ENCODE measurements around the gene CCDC152. TPM values are rescaled to one million over a fixed set of nuclear protein-coding genes. Genes with fewer than 3 reads are reported as not detected.

The CCDC152 gene
- total RNA-seq, 1 experiment from 2014 or later = 0.13 TPM

DNA sequence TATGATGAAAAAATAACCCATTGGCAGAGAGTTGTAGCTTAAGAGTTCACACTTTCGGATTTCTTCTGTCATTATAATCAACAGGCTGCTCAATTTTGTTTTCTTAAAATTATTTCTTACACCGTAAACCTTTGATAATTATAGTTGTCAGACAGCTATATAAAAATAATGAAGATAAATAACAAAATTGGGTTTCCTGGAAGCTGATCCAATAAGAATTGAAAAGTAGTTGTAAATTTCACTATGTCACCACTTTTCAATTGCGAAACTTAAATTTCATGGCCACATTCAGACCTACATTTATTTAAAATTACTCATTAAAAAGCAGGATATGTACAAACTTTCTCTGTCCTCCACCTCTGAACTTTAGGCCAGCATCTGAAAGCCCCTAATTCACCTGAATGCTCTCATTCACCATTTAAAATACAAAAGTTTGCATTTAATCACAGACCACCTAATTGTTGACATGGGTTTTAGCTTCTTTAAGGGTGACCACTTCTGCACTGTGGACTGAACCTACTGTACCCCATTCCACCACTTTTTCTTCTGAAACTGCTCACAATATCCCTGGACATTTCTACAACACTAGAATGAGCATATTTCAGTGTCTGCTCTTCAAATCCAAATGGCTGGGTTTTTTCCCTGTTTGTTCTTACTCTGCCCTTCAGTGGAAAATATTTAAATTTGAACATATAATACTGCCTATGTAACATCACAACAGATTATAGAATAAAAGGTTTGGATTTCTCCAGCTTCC, 54.4 kb downstream of the CCDC152 start:
- Histone ChIP-seq H2AK5ac (ENCODE audit: insufficient read length, low read length) (no peak overlapping the region), H3K9me3 (ENCODE audit: control insufficient read depth, low read depth, low read length) (no peaks in the 10 kb centered on the region), H3K23ac (ENCODE audit: insufficient read length, low read depth, low read length) (no peak overlapping the region), H3T11ph (ENCODE audit: low read length) (no peak overlapping the region), H3K4me2 (ENCODE audit: insufficient read depth, insufficient read length, low read length) (no peak overlapping the region), H2BK20ac (ENCODE audit: low read depth, low read length, poor library complexity, severe bottlenecking) (no peak overlapping the region), H3K4me1 (ENCODE audit: insufficient read depth, low read length) (no peaks in the 10 kb centered on the region), H2AFZ (ENCODE audit: low read length) (no peak overlapping the region), H2BK12ac (ENCODE audit: insufficient read length, low read depth, low read length) (no peak overlapping the region), H2BK120ac (ENCODE audit: low read depth, low read length, poor library complexity, severe bottlenecking) (no peak overlapping the region), H3K79me1 (ENCODE audit: insufficient read depth, low read depth, low read length, poor library complexity, severe bottlenecking) (no peaks in the 10 kb centered on the region), H3K18ac (ENCODE audit: insufficient read length, low read depth, low read length) (no peak overlapping the region), H4K5ac (ENCODE audit: insufficient read length, low read depth, low read length) (no peak overlapping the region), H3K4ac (ENCODE audit: low read depth, low read length) (no peak overlapping the region), H3K9ac (ENCODE audit: extremely low read depth, insufficient read length, low read length) (no peak overlapping the region), H2BK5ac (ENCODE audit: insufficient read length, low read length) (no peak overlapping the region), H4K8ac (replicated peaks; ENCODE audit: insufficient read length, low read depth, low read length) (no peak overlapping the region), H4K91ac (ENCODE audit: insufficient read length, low read depth, low read length) (no peak overlapping the region), H3K23me2 (ENCODE audit: insufficient read length, low read depth, low read length, poor library complexity, severe bottlenecking) (peaks cover 2% of the 10 kb centered on the region), H4K20me1 (ENCODE audit: control insufficient read depth, insufficient read depth, insufficient read length) (no peaks in the 10 kb centered on the region), H3K56ac (ENCODE audit: insufficient read length, low read depth, low read length) (no peak overlapping the region), H3K79me2 (ENCODE audit: insufficient read depth, low read length) (no peaks in the 10 kb centered on the region), H3K27me3 (ENCODE audit: insufficient read depth, low read length) (no peaks in the 10 kb centered on the region), H3K27ac (ENCODE audit: insufficient read length, low read depth, low read length) (no peak overlapping the region), H3K14ac (ENCODE audit: insufficient read depth, low read length) (no peak overlapping the region), H2BK15ac (ENCODE audit: low read depth, low read length) (no peak overlapping the region)
- TF ChIP-seq CTCF (conservative IDR thresholded peaks at IDR 0.05) = no peak
- DNase-seq = no peak
- peak overlapping the region; percentile 48 to 74 for H3K4me3 Mint-ChIP-seq
- H3K27me3 Mint-ChIP-seq (ENCODE audit: low read depth) = peaks cover 1% of the 10 kb centered on the region; the same call in 1 of the 2 replicates
- no CpG with 5 or more reads among the region's 3 CpGs for WGBS (ENCODE audit: extremely low coverage, insufficient read length, low lambda C conversion rate)
- peaks cover 45 to 49% of the 10 kb centered on the region in 2 experiments for H3K4me1 Mint-ChIP-seq
- peaks cover 0 to 5% (median 2%) of the 10 kb centered on the region in 3 experiments; a peak in 3 of 7 replicates for H3K36me3 Mint-ChIP-seq (ENCODE audit: insufficient read depth in 1 of 3, low read depth in 3 of 3)
- H3K9me3 Mint-ChIP-seq = no peaks in the 10 kb centered on the region; a peak in 1 of 5 replicates
- H3K27ac Mint-ChIP-seq = peak overlapping the region in 2 of 3 experiments; percentile 84; a peak in 3 of 7 replicates
